Measurements from ENCODE around the gene PREB. TPM values are rescaled to one million over a fixed set of nuclear protein-coding genes. Genes with fewer than 3 reads are reported as not detected.
"Not testable (repeated sequence)": the region's sequence is repeated elsewhere in the genome, so short reads cannot be mapped to it uniquely, and the experiment has no call there.

Gene PREB
- total and polyA plus RNA-seq, 2 experiments from 2014 or later, result 109 to 130 TPM

DNA sequence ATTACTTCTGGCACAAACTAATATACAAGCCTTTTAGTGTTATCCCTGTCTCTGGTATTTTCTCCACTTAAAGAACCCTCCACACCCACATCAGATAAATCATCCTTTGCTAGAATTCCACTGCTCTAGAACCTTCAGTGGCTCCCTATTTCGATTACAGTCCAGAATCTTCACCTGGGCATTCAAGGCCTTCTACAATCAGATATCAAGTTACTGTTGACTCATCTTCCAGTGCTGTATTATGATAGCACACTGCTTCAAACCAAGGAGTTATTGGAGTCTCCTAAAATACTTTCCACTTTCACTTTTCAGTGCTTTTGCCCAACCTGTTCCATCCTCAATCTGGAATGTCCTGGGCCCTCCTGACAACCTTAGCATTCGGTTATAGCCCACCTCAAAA, 18.9 kb downstream of the PREB start:
- Histone ChIP-seq H3K27me3 (peaks cover 52% of the 10 kb centered on the region), H3K4me3 (no peak overlapping the region), H3K27ac (no peak overlapping the region), H3K9me3 (ENCODE audit: low read depth) (no peaks in the 10 kb centered on the region), H3K4me1 (ENCODE audit: low read depth) (no peaks in the 10 kb centered on the region), H3K36me3 (no peaks in the 10 kb centered on the region)
- TF ChIP-seq, protein P1, sequence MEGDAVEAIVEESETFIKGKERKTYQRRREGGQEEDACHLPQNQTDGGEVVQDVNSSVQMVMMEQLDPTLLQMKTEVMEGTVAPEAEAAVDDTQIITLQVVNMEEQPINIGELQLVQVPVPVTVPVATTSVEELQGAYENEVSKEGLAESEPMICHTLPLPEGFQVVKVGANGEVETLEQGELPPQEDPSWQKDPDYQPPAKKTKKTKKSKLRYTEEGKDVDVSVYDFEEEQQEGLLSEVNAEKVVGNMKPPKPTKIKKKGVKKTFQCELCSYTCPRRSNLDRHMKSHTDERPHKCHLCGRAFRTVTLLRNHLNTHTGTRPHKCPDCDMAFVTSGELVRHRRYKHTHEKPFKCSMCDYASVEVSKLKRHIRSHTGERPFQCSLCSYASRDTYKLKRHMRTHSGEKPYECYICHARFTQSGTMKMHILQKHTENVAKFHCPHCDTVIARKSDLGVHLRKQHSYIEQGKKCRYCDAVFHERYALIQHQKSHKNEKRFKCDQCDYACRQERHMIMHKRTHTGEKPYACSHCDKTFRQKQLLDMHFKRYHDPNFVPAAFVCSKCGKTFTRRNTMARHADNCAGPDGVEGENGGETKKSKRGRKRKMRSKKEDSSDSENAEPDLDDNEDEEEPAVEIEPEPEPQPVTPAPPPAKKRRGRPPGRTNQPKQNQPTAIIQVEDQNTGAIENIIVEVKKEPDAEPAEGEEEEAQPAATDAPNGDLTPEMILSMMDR (IDR thresholded peaks at IDR 0.05; ENCODE audit: low read depth, low read length), result no peak
- no peak for DNase-seq (ENCODE audit: low read depth in 1 of 2, low spot score in 1 of 2)

DNA sequence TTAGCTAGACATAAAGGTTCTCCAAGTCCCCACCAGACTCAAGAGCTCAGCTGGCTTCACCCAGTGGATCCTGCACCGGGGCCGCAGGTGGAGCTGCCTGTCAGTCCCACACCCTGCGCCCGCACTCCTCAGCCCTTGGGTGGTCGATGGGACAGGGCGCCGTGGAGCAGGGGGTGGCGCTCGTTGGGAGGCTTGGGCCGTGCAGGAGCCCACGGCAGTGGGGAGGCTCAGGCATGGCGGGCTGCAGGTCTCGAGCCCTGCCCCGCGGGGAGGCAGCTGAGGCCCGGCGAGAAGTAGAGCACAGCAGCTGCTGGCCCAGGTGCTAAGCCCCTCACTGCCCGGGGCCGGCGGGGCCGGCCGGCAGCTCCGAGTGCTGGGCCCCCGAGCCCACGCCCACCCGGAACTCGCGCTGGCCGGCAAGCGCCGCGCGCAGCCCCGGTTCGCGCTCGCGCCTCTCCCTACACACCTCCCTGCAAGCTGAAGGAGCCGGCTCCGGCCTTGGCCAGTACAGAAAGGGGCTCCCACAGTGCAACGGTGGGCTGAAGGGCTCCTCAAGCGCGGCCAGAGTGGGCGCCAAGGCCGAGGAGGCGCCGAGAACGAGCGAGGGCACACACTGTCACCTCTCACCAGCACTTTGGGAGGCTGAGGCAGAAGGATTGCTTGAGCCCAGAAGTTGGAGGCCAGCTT, 22.9 kb downstream of the PREB start:
- not testable (repeated sequence) for H3K27ac ChIP-seq; H3K4me3 ChIP-seq; H3K36me3 ChIP-seq; H3K4me1 ChIP-seq (ENCODE audit: low read depth); DNase-seq (ENCODE audit: low read depth in 1 of 2, low spot score in 1 of 2); H3K9me3 ChIP-seq (ENCODE audit: low read depth)
- H3K27me3 ChIP-seq, result peaks cover 13% of the 10 kb centered on the region

DNA sequence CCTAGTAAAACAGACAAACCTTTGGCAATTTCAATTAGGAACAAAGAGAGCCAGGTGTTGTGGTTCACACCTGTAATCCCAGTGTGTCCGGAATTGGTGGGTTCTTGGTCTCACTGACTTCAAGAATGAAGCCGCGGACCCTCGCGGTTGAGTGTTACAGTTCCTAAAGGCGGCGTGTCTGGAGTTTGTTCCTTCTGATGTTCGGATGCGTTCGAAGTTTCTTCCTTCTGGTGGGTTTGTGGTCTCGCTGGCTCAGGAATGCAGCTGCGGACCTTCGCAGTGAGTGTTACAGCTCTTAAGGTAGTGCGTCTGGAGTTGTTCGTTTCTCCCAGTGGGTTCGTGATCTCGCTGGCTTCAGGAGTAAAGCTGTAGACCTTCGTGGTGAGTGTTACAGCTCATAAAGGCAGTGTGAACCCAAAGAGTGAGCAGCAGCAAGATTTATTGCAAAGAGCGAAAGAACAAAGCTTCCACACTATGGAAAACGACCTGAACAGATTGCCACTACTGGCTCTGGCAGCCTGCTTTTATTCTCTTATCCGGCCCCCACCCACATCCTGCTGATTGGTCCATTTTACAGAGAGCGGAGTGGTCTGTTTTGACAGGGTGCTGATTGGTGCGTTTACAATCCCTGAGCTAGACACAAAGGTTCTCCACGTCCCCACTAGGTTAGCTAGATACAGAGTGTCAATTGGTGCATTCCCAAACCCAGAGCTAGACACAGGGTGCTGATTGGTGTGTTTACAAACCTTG, 23.7 kb downstream of the PREB start:
- not testable (repeated sequence) for H3K4me1 ChIP-seq (ENCODE audit: low read depth); H3K9me3 ChIP-seq (ENCODE audit: low read depth); H3K27me3 ChIP-seq; H3K36me3 ChIP-seq; H3K27ac ChIP-seq; H3K4me3 ChIP-seq; DNase-seq (ENCODE audit: low read depth in 1 of 2, low spot score in 1 of 2)

DNA sequence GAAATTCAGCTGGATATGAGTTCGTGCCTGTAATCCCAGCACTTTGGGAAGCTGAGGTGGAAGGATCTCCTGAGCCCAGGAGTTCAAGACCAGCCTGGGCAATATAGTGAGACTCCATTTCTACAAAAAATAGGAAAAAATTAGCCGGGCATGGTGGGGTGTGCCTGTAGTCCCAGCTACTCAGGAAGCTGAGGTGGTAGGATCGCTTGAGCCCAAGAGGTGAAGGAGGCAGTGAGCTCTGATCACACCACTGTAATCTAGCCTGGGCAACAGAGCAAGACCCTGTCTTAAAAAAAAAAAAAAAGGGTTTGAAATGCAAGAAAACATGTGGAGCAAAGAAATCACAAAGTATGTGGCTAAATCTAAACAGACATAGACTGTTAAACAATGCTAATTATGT, 25.4 kb downstream of the PREB start:
- no peaks in the 10 kb centered on the region for H3K9me3 ChIP-seq (ENCODE audit: low read depth)
- no peak overlapping the region for H3K4me3 ChIP-seq
- H3K27me3 ChIP-seq, result no peaks in the 10 kb centered on the region
- TF ChIP-seq, protein P1 (IDR thresholded peaks at IDR 0.05; ENCODE audit: low read depth, low read length), result no peak
- no peak overlapping the region for H3K27ac ChIP-seq
- DNase-seq (ENCODE audit: low read depth in 1 of 2, low spot score in 1 of 2), result no peak
- H3K36me3 ChIP-seq, result no peaks in the 10 kb centered on the region
- no peaks in the 10 kb centered on the region for H3K4me1 ChIP-seq (ENCODE audit: low read depth)

DNA sequence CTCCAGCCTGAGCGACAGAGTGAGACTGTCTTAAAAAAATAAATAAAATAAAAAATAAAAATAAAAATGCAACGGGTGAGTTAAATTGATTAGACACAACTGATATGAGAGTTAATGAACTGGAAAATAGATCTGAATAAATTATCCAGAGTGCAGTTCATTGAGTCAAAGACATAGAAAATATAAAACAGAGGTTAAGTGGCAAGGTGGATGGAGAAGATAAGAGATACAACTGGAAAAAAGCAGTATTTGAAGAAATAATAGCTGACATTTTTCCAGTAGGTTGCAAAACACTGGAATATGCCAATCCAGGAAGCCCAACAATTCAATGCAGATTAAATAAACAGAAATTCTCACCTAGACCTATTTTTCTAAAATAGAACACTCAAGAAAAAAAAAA, 26.2 kb downstream of the PREB start:
- Histone ChIP-seq H3K4me1 (ENCODE audit: low read depth) (no peaks in the 10 kb centered on the region), H3K4me3 (no peak overlapping the region), H3K27ac (no peak overlapping the region), H3K36me3 (no peaks in the 10 kb centered on the region), H3K9me3 (ENCODE audit: low read depth) (no peaks in the 10 kb centered on the region), H3K27me3 (no peaks in the 10 kb centered on the region)
- no peak for DNase-seq (ENCODE audit: low read depth in 1 of 2, low spot score in 1 of 2)
- TF ChIP-seq, protein P1 (IDR thresholded peaks at IDR 0.05; ENCODE audit: low read depth, low read length), result no peak

DNA sequence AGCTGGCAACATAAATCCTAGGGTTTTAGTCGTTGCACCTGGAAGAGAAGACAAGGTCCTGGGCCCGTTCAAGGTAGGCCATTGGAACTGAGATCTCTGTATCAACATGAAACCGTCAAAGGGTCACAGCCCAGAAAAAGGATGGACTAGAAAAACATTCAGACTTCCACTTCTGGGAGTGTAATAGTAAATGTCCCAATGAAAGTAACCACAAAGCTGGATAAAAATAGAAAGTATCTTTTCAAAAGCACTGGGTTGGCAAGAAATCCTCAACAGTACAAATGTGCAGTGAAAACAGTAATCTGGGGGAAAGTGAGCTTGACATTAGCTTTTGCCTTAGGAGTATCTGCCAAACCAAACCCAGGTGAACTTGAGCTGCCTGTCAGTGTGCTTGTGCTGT, 28.5 kb downstream of the PREB start:
- Histone ChIP-seq H3K27me3 (no peaks in the 10 kb centered on the region), H3K36me3 (no peaks in the 10 kb centered on the region), H3K4me1 (ENCODE audit: low read depth) (no peaks in the 10 kb centered on the region), H3K4me3 (no peak overlapping the region), H3K9me3 (ENCODE audit: low read depth) (no peaks in the 10 kb centered on the region), H3K27ac (no peak overlapping the region)
- TF ChIP-seq, protein P1 (IDR thresholded peaks at IDR 0.05; ENCODE audit: low read depth, low read length), result no peak
- no peak for DNase-seq (ENCODE audit: low read depth in 1 of 2, low spot score in 1 of 2)
